SU-DHL-6 (cell line): Measurements from ENCODE around the gene ENO1.

Experiments
- CTCF ChIP-seq: fragments of 200-600 bp; sonication (generic); IDR thresholded peaks from one replicate; pipeline ENCODE4 v1.5.1; 2017; ENCODE audit warnings: antibody characterized with exemption, mild to moderate bottlenecking, low read length, moderate library complexity; ENCODE audit not compliant: insufficient read depth, poor library complexity, severe bottlenecking
- EZH2phosphoT487 ChIP-seq: fragments of 200-600 bp; sonication (generic), shearing (Covaris generic); conservative IDR thresholded peaks from 2 replicates; pipeline ENCODE4 v1.6.1; 2018; ENCODE audit warnings: mild to moderate bottlenecking, antibody characterized with exemption, low read length, moderate library complexity, mixed read lengths

DNA sequence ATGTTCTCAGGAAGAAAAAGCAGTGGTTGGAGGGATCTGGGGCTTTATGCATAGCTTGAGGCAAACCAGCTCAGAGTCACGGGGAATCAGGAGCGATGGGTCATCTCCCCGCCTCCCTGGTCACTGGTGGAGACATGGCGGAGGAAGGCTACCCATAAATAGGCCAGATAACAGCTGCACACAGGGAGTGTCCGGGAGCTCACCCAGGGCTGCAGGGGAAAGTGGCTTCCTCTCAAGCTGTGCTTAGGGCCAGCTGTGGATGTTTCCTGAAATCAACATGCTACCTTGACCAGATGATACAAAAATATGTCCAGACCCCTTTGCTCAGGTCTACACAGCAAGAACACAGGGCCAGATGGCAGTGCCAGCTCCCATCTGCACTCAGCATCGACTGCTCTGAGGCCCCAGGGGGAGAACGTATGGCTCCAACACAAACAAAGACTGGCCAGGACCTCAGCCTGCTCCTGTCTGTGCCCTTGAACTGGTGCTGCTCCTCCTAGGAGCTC, 33.9 kb downstream of the ENO1 start:
- no peak for TF ChIP-seq CTCF
- no peak for TF ChIP-seq EZH2phosphoT487
